Choroid plexus epithelial cell (primary cell): ENCODE measurements around the gene EFHC1.

Source experiments
- DNase-seq: peaks from one replicate; pipeline ENCODE4 v3.0.0-alpha.2; 2010; ENCODE audit warnings: low read depth
- H3K4me3 ChIP-seq: 2 replicates; pipeline ENCODE4 v1.5.1; 2011; ENCODE audit warnings: low read depth, mild to moderate bottlenecking, control low read depth, low read length, moderate library complexity
- TF ChIP-seq, protein P1 (sequence below): conservative IDR thresholded peaks from 2 replicates; pipeline ENCODE4 v1.5.1; 2011; ENCODE audit warnings: low read depth, mild to moderate bottlenecking, control low read depth, inconsistent platforms, low read length, moderate library complexity

The EFHC1 gene

DNA sequence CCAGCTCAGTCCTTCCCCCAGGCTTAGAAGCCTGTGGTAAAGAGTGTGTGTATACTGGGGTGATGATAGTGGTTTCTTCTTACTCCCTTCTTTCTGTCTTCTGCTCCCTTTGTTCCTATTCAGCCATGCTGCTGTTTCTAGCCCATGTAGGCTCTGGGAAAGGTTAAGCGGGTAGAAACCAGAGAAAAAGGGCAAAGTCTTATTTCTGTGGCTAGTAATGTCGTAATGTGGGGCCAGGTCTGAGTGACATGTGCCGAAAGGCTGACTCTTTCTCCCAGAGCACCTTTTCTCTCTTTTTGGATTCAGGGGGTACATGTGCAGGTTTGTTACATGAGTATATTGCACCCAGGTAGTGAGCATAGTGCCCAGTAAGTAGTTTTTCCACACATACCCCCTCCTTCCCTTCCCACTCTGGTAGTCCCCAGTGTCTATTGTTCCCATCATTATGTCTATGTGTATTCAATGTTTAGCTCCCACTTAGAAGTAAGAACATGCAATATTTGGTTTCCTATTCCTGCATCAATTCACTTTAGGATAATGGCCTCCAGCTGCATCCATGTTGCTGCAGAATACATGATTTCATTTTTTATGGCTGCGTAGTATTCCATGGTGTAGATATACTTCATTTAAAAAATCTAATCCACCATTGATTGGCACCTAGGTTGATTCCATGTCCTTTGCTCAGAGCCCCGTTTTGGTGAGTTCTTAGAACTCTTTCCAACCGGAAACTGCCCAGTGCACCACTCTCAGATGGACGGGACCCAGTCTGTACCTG, 74.3 kb downstream of the EFHC1 start:
- TF ChIP-seq, protein P1, sequence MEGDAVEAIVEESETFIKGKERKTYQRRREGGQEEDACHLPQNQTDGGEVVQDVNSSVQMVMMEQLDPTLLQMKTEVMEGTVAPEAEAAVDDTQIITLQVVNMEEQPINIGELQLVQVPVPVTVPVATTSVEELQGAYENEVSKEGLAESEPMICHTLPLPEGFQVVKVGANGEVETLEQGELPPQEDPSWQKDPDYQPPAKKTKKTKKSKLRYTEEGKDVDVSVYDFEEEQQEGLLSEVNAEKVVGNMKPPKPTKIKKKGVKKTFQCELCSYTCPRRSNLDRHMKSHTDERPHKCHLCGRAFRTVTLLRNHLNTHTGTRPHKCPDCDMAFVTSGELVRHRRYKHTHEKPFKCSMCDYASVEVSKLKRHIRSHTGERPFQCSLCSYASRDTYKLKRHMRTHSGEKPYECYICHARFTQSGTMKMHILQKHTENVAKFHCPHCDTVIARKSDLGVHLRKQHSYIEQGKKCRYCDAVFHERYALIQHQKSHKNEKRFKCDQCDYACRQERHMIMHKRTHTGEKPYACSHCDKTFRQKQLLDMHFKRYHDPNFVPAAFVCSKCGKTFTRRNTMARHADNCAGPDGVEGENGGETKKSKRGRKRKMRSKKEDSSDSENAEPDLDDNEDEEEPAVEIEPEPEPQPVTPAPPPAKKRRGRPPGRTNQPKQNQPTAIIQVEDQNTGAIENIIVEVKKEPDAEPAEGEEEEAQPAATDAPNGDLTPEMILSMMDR, result no peak

DNA sequence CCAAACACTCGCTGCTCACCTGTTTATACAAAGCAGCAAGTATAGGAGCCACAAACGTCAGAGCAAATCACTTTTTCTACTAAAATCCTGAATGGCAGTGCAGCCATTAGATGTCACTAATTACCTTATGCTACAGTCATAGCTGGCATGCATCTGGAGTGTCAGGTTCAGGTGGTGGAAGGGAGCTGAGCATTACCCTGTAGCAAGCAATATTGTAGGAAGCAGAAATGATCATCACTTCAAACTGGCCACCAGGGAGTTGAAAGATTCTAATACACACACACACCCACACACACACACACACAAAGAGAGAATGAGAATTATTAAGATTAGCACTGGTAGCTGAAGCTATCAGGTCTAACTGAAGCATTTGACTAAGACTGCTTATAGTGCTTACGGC, 75.8 kb downstream of the EFHC1 start:
- no peak overlapping the region for H3K4me3 ChIP-seq
- TF ChIP-seq, protein P1, result no peak
- peak; percentile 19 for DNase-seq

More for the DNA sequence above, 74.3 kb downstream of the EFHC1 start:
- DNase-seq, result peak; percentile 22
- no peak overlapping the region for H3K4me3 ChIP-seq

DNA sequence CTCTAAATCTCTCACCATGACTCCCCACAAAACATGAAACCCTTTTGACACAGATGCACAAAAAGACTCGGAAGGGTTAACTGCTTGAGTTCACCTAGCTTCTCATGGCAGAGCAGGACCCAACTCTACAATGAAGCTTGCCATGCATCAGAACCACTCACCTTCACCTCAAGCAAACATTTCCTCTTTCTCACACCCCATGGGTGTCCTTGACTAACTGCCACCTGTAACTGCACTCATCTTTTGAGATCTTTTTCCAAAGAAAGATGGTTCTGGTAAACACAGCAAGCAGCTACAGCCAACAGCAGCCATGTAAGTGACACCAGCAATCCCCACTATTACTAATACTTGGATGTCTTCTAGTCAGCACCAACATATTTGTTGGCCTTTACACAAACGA, 76.5 kb downstream of the EFHC1 start:
- no peak overlapping the region for H3K4me3 ChIP-seq
- TF ChIP-seq, protein P1, result no peak
- peak; percentile 13 for DNase-seq

DNA sequence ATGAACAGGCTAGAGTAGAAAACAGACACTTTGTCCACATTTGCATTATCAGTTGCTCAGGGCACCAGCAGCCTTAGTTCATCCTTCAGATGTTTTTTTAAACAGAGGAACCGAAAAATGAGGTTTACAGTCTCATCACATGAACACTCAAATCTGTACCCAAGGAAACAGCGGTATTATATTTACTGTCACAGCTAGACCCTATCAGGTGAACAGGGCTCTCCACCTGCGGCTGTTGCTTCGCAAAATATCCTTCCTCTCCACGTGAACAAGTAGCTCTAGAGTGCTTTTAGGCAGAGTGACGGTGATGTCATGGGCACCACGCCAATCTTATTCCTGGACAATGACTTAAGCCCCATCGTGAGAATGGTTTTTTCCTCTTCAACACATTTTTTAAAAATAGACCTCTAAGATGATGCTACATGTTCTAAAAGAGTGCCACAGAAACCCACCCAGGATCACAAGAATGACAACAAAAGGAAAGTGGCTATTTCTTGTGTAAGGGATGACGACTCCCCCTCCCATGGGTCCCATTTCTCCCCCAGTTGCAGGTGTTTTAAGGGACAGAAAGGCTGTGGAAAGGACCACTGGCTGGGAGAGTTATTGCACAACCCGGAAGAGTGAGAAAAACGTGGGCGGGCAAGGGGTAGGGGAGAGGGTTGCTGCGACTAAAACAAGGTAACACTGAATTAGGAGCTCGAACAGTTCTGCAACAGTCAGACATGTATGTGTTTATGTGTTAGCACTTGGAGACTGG, 77.7 kb downstream of the EFHC1 start:
- TF ChIP-seq, protein P1, result no peak
- no peak overlapping the region for H3K4me3 ChIP-seq
- peak; percentile 57 for DNase-seq

DNA sequence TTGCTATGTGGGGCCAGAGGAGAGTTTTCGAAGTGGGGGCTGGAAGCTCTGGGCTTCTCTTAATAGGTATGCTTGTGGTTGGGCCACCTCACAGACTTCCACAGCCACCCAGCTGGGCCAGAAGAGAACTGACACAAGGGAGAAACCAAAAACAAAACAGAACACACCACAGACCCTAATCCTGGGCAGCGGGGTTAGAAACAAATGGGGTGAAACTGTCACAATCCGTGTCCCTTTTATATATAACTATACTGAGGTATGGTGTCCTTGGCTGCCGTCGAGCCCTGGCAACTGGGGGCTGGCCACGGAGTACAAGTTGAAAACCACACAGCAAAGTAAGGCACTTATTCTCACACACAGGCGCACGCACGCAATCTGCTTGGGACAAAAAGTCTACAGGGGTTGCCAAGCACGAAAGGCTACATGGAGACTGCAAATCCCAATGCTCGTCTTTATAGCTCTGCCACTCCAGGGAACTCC, 78.4 kb downstream of the EFHC1 start:
- TF ChIP-seq, protein P1, result no peak
- H3K4me3 ChIP-seq, result no peak overlapping the region
- DNase-seq, result peak; percentile 23

DNA sequence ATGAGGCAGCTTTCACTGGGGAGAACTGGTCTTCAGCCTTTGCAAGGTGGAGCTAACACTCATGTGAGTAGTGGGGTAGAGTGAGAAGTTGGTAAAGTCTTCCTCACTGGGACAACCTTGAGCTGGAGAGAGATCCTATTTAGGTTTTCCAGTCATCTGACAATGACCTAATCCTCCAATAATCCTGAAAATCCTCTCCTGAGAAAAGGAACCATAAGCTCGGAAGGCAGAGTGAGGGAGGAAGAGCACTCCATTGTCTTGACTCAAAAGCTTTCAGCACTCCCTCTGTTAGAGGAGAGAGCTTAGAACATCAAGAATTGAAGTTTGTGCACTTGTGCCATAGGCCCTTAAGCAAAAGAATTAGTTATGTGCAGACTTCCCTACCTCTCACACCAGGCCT, 78.9 kb downstream of the EFHC1 start:
- TF ChIP-seq, protein P1, result no peak
- peak; percentile 62 for DNase-seq
- no peak overlapping the region for H3K4me3 ChIP-seq
